Middle frontal gyrus (tissue), 1 donor: ENCODE data around the gene YPEL3.

ENCODE experiments used
- DNase-seq: peaks from one replicate; pipeline ENCODE4 v3.0.0-alpha.2; 2015; ENCODE audit warnings: low spot score; ENCODE audit errors: extremely low spot score

The YPEL3 gene

DNA sequence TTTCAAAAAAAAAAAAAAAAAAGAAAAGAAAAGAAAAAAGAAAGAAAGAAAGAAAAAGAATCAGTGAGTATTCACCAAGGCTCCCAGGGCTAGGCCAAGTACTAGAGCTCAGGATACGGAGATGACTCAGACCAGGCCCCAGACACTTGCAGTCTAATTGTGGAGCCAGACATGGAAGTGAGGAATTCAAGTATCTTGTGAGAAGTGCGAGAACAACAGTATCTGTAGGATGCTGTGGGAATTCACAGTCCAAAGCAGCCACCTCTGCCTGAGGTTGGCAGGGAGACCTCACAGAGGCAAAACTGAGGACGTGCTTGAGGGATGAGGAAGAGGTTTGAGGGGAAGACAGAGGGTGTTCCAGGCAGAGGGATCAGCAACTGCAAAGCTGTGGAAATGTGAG, 44.5 kb downstream of the YPEL3 start:
- DNase-seq, result no peak

DNA sequence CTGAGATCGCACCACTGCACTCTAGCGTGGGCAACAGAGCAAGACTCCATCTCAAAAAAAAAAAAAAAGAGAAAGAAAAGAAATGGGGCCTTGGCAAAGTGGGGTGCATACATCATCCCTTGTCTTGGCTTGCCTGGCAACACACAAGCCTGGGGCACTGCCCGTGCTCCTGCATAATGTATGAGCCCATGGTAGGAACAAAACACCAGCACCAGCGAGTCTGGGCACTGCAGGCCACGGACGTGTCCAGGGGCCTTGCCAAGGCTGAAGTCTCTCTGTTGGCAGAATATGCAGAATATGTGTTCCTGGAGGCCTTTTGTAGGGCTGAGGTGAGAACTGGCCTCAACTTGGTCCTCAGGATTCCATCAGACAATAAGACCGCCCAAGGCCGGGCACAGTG, 46.1 kb downstream of the YPEL3 start:
- no peak for DNase-seq

DNA sequence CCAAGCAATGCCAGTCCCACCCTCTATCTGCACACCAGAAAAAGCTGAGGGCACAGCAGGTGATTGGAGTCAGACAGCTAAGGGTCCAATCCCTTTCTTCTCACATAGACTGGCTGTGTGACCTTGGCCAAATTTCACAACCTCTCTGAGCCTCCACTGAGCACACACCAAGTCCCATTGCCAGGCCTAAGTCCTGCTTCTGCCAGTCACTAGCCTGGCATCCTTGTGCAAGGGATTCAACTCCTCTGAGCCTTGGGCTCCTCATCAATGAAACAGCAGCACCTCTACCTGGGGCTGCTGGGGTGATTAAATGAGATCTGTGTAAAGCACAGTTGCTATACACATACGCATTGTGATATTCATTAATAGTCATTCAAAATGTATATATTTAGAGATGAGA, 49.4 kb downstream of the YPEL3 start:
- DNase-seq, result no peak

DNA sequence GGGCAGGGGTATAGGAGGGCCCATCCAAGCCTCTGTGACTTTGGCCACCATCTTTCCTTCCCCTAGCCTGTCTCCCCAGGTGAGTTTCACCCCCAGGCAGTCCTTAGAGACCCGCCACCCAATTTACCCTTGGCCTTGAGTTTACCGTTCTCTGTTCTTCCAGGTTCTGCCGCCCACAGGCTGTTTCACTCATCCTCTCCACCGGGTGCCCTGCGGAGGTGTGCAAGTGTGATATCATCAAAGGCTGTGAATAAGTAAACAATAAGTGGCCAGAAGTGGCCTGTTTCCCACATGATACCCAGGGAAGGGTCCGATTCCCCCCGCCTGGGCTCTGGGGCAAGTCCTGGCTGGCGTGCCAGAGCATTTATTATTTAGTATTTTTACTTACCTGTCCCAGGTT, 49.8 kb downstream of the YPEL3 start:
- DNase-seq, result no peak
